PFSK-1 (cell line): Measurements from ENCODE around the gene CTXN3.

ENCODE experiments used
- FOXP2 ChIP-seq: optimal IDR thresholded peaks from 2 replicates; pipeline ENCODE3; 2011; ENCODE audit warnings: borderline replicate concordance, control low read depth, inconsistent platforms; ENCODE audit not compliant: insufficient read depth; ENCODE audit errors: extremely low read length, extremely low read depth
- POLR2AphosphoS5 ChIP-seq: IDR thresholded peaks from 2 replicates; pipeline ENCODE4 v1.6.1; 2012; ENCODE audit warnings: low read depth, mild to moderate bottlenecking, control low read depth, low read length, moderate library complexity
- SIN3A ChIP-seq: IDR thresholded peaks from 2 replicates; pipeline ENCODE4 v1.6.1; 2012; ENCODE audit warnings: mild to moderate bottlenecking, low read length, moderate library complexity, borderline replicate concordance; ENCODE audit not compliant: insufficient read depth
- TAF1 ChIP-seq: IDR thresholded peaks from 2 replicates; pipeline ENCODE4 v1.6.1; 2012; ENCODE audit warnings: low read length, control low read depth, borderline replicate concordance; ENCODE audit not compliant: insufficient read depth
- TF ChIP-seq, protein P1 (sequence below), 2 experiments: IDR thresholded peaks; 2 replicates each; pipeline versions ENCODE4 v1.6.1 to v1.8.0; 2011 to 2012; ENCODE audit warnings: low read depth in 2 of 2, low read length in 2 of 2, control low read depth in 1 of 2, inconsistent platforms in 1 of 2, mild to moderate bottlenecking in 1 of 2, moderate library complexity in 1 of 2; ENCODE audit not compliant: insufficient read depth in 1 of 2

CTXN3 gene

GRCh38 chr5:127684726-127685467, 36.0 kb downstream of the CTXN3 start:
- TF ChIP-seq SIN3A, result no peak
- TF ChIP-seq POLR2AphosphoS5, result no peak
- TF ChIP-seq TAF1, result no peak
- TF ChIP-seq, protein P1, sequence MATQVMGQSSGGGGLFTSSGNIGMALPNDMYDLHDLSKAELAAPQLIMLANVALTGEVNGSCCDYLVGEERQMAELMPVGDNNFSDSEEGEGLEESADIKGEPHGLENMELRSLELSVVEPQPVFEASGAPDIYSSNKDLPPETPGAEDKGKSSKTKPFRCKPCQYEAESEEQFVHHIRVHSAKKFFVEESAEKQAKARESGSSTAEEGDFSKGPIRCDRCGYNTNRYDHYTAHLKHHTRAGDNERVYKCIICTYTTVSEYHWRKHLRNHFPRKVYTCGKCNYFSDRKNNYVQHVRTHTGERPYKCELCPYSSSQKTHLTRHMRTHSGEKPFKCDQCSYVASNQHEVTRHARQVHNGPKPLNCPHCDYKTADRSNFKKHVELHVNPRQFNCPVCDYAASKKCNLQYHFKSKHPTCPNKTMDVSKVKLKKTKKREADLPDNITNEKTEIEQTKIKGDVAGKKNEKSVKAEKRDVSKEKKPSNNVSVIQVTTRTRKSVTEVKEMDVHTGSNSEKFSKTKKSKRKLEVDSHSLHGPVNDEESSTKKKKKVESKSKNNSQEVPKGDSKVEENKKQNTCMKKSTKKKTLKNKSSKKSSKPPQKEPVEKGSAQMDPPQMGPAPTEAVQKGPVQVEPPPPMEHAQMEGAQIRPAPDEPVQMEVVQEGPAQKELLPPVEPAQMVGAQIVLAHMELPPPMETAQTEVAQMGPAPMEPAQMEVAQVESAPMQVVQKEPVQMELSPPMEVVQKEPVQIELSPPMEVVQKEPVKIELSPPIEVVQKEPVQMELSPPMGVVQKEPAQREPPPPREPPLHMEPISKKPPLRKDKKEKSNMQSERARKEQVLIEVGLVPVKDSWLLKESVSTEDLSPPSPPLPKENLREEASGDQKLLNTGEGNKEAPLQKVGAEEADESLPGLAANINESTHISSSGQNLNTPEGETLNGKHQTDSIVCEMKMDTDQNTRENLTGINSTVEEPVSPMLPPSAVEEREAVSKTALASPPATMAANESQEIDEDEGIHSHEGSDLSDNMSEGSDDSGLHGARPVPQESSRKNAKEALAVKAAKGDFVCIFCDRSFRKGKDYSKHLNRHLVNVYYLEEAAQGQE (IDR thresholded peaks at IDR 0.05; ENCODE audit: insufficient read depth in 1 of 2, low read depth in 2 of 2, low read length in 2 of 2), result no peak
- TF ChIP-seq FOXP2, result no peak

DNA sequence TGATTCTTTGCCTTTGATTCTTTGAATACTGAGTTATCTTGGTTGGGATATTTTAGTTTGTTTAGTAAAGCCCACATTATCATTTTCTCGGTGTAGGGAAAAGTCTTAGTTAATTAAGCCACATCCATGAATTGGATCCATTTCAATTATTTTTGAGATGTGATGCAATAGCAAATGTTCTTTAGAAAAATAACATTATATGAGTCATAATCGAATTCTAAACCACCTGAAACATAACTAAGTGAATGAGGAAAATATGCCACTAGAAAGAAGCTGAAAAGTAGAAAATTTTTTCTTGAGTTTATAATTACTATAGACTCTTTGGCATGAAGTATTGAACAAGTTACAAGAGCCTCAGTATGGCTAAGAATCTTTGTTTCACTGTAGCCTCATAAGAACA, 36.8 kb downstream of the CTXN3 start:
- TF ChIP-seq TAF1, result no peak
- TF ChIP-seq, protein P1 (IDR thresholded peaks at IDR 0.05; ENCODE audit: insufficient read depth in 1 of 2, low read depth in 2 of 2, low read length in 2 of 2), result no peak
- TF ChIP-seq POLR2AphosphoS5, result no peak
- TF ChIP-seq SIN3A, result no peak
- TF ChIP-seq FOXP2, result no peak

DNA sequence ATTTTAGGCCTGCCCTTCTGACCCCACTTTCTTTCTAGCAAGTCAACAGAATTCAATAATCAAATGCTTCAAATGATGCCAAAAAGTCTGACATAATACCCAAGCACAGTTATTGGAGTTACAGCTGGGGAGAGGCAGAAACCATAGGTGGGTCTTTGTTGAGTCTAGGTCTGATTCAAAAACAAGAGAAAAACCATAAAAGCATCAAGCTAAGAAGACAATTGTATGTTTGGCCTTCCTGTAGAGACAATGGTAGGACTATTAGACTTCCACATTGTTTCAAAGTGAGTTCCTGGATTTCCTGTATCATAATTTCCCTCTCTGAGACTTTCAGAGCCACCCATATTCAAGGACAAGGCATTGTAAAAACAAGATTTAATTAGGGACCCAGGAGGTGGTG, 37.5 kb downstream of the CTXN3 start:
- TF ChIP-seq FOXP2 (no peak), POLR2AphosphoS5 (no peak), SIN3A (no peak)
- TF ChIP-seq, protein P1 (IDR thresholded peaks at IDR 0.05; ENCODE audit: insufficient read depth in 1 of 2, low read depth in 2 of 2, low read length in 2 of 2), result no peak

DNA sequence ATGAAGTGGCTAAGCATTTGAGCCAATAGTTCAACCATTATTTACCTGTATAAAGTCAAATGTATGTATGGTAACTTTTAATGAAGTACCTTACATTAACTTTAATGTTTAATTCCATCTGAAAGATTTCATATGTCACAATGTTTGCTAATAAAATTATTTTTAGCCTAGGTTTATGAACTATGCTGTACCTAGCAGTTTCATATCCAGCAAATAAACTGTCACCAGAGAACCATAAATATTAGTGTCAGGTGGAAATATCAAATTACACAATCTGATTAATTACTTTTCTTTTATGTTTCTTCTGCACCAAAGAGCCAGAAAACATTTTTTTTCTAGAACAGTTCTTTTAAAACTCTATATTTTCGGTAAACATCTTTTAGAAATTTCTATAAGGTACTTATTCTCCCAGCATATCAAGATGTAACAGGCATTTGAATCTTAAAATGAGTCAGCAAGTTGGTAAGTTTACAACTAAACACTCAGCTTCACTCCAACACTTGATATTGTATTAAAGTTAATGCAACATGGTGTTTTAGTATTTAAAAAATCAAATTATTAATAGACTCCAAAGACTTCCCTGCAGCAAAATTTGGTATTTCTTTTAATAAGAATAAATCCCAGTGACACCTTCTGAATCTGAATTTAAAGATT, 45.8 kb downstream of the CTXN3 start:
- TF ChIP-seq FOXP2 (no peak), POLR2AphosphoS5 (no peak), TAF1 (no peak), SIN3A (no peak)
- TF ChIP-seq, protein P1 (IDR thresholded peaks at IDR 0.05; ENCODE audit: insufficient read depth in 1 of 2, low read depth in 2 of 2, low read length in 2 of 2), result no peak
